Stimulated activated CD8-positive, alpha-beta memory T cell treated with anti-CD3 and anti-CD28 coated beads, Interleukin-7, amount 100 ng/mL, for 48 hours (primary cell): ENCODE data around the gene GOLGA1.
"Not testable (repeated sequence)": the region's sequence is repeated elsewhere in the genome, so short reads cannot be mapped to it uniquely, and the experiment has no call there.

Source experiments
- DNase-seq, 2 donors: peaks; one replicate each; pipeline ENCODE4 v3.0.0-alpha.2; 2020; ENCODE audit warnings: low read depth in 1 of 2; ENCODE audit errors: extremely low read depth in 1 of 2

Gene GOLGA1

GRCh38 chr9:124841075-124841821 lies 99.6 kb downstream of the GOLGA1 start:
- no peak for DNase-seq

GRCh38 chr9:124840300-124840833 lies 100.5 kb downstream of the GOLGA1 start:
- no peak for DNase-seq

DNA sequence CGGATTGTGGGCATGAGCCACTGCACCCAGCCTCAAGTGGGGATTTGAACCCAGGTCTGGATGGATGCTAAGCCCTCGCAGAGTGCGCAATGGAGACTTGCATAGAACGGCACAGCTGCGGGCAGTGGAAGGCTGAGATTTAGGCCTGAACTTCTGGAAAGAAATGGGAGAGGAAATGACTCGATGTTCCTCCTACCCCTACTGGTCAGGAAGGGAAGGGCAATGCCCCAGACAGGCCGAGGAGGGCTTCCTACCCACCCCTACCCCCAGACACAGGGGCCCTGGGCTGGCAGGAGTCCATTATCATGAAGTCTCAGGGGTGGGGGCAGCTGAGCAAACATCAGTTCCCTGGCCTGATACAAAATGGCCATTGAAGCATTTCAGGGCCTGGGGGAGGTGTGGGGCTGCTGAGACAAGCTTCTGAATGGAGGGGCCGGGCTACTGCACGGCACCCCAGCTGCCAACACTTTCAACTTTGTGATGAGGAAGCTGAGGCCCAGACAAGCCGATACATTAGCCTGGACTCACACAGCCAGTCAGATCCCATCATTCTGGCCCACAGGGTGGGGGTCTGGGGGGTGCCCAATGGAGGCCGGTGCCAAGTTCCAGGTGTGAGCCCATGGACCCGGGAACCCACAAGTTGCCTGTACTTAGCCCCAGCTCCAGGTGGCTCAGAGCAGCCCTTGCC lies 101.1 kb downstream of the GOLGA1 start:
- DNase-seq = no peak

- not testable (repeated sequence) for DNase-seq
These were observed 102.2 kb downstream of the GOLGA1 start for GRCh38 chr9:124838567-124839275.

DNA sequence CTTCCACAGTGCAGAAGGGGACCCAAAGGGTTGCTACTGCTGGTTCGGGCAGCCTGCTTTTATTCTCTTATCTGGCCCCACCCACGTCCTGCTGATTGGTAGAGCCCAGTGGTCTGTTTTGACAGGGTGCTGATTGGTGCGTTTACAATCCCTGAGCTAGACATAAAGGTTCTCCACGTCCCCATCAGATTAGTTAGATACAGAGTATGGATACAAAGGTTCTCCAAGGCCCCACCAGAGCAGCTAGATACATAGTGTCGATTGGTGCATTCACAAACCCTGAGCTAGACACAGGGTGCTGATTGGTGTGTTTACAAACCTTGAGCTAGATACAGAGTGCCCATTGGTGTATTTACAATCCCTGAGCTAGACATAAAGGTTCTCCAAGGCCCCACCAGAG lies 102.8 kb downstream of the GOLGA1 start:
- not testable (repeated sequence) for DNase-seq

GRCh38 chr9:124835026-124835557 lies 105.8 kb downstream of the GOLGA1 start:
- DNase-seq = no peak

GRCh38 chr9:124834591-124834990 lies 106.3 kb downstream of the GOLGA1 start:
- DNase-seq = no peak

DNA sequence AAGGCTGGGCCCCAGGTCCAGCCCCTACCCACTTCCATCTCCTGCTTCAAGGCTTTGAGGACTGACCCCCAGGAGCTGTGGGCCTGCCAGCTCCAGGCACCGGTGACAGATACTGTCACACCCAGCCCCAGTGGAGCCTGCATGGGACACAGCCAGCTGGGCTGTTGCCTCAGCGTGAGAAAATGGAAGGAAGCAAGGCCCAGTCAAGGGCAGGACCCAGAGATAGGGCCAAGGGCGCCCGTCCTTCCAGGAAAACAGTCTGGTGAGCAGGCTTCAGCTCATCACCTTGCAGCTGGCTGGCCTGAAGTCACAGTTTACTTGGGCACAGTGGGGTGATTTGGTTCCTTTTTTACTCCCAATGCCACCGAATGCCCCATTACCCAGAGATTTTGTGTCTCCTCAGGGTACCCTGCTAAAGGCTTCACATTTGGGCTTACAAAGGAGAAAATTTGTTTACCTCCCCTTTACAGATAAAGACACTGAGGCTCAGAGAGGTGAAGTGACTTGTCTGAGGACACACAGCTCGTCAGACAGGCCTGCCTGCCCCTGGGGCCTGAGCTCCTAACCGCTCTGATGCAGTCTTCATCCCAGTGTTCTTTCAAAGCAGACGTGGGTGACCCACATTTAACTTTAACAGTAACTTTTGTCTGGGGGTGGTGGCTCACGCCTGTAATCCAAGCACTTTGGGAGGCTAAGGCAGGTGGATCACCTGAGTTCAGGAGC lies 109.1 kb downstream of the GOLGA1 start:
- DNase-seq = no peak

DNA sequence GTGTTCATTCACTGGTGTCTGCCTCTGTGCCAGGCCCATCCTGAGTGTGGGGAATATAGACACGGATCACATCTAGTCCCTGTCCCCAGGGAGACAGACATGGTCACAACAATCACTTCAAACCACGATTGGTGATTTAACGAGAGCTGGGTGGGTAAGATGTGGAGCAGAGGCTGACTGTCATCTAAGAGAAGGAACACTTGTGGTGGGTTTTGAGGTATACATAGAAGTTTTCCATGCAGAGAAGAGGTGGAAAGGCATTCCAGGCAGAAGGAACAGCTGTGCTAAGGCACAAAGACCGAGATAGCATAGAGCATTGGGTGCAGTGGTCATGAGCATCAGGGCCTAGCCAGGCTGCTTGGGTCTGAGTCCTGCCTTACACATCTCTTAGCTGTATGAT lies 110.3 kb downstream of the GOLGA1 start:
- no peak for DNase-seq

GRCh38 chr9:124829334-124829669 lies 111.6 kb downstream of the GOLGA1 start:
- DNase-seq = no peak

DNA sequence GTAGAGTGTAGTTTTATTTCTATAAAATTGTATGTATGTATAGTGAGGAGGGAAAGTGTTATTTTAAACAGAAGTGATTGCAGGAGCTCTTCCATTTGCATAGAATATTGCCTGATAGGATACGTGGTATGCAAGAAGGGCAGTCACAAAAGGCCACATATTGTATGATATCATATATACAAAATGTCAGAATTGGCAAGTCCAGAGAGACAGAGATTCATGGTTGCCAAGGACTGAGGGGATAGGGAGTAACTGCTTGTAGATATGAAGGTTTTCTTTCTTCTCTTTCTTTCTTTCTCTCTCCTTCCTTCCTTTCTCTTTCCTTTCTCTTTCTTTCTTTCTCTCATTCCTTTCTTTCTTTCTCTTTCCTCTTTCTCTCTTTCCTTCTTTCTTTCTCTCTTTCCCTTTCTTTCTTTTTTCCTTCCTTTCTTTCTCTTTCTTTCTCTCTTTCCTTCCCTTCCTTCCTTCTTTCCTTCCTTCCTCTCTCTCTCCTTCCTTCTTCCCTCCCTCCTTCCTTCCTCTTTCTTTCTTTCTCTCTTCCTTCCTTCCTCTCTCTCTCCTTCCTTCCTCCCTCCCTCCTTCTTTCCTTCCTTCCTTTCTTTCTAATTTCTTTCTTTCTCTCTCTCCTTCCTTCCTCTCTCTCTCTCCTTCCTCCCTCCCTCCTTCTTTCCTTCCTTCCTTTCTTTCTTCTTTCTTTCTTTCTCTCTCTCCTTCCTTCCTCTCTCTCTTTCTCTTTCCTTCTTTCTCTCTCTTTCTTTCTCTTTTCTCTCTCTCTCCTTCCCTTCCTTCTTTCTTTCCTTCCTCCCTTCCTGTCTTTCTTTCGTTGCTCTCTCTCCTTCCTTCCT lies 112.2 kb downstream of the GOLGA1 start:
- no peak for DNase-seq
